MM.1S (cell line): Measurements from ENCODE around the gene SCRT2.

Source experiments
- DNase-seq: peaks from one replicate; pipeline ENCODE4 v3.0.0-alpha.2; 2015
- H2AFZ ChIP-seq: fragments of 300-600 bp; sonication (generic); 2 replicates; pipeline ENCODE4 v1.6.0; 2016; ENCODE audit warnings: antibody characterized with exemption, low read length
- H3F3A ChIP-seq: fragments of 300-600 bp; sonication (generic); 2 replicates; pipeline ENCODE4 v1.6.1; 2016; ENCODE audit warnings: mild to moderate bottlenecking, antibody characterized with exemption, low read length, moderate library complexity, mixed read lengths; ENCODE audit not compliant: insufficient read depth
- H3K27ac ChIP-seq: fragments of 300-600 bp; sonication (generic); 2 replicates; pipeline ENCODE4 v1.5.1; 2016; ENCODE audit warnings: mild to moderate bottlenecking, low read length
- H3K27me3 ChIP-seq: fragments of 300-600 bp; sonication (generic); replicated peaks from 2 replicates; pipeline ENCODE4 v1.6.0; 2016; ENCODE audit warnings: low read length; ENCODE audit not compliant: insufficient read depth
- H3K36me3 ChIP-seq: fragments of 300-600 bp; sonication (generic); replicated peaks from 2 replicates; pipeline ENCODE4 v1.6.1; 2016; ENCODE audit warnings: mild to moderate bottlenecking, low read length, mixed read lengths; ENCODE audit not compliant: insufficient read depth
- H3K4me1 ChIP-seq: fragments of 300-600 bp; sonication (generic); 2 replicates; pipeline ENCODE4 v1.6.1; 2016; ENCODE audit warnings: low read length, mixed read lengths
- H3K4me2 ChIP-seq: fragments of 300-600 bp; sonication (generic); 2 replicates; pipeline ENCODE4 v1.6.0; 2016; ENCODE audit warnings: low read depth, low read length
- H3K4me3 ChIP-seq: fragments of 300-600 bp; sonication (generic); 2 replicates; pipeline ENCODE4 v1.5.1; 2016; ENCODE audit warnings: low read length, mixed read lengths
- H3K79me2 ChIP-seq: fragments of 300-600 bp; sonication (generic); 2 replicates; pipeline ENCODE4 v1.6.1; 2016; ENCODE audit warnings: mixed run types, low read length, mixed read lengths
- H3K9ac ChIP-seq: fragments of 300-600 bp; sonication (generic); 2 replicates; pipeline ENCODE4 v1.6.1; 2016; ENCODE audit warnings: low read length, mixed read lengths
- H3K9me2 ChIP-seq: fragments of 300-600 bp; sonication (generic); replicated peaks from 2 replicates; pipeline ENCODE4 v1.6.1; 2016; ENCODE audit warnings: mild to moderate bottlenecking, low read length, mixed read lengths; ENCODE audit not compliant: insufficient read depth
- H3K9me3 ChIP-seq: fragments of 300-600 bp; sonication (generic); replicated peaks from 2 replicates; pipeline ENCODE4 v1.6.1; 2016; ENCODE audit warnings: mild to moderate bottlenecking, low read length, mixed read lengths; ENCODE audit not compliant: insufficient read depth
- H4K20me1 ChIP-seq: fragments of 300-600 bp; sonication (generic); 2 replicates; pipeline ENCODE4 v1.6.1; 2016; ENCODE audit warnings: mild to moderate bottlenecking, low read length, moderate library complexity, mixed read lengths; ENCODE audit not compliant: insufficient read depth
- CTCF ChIP-seq: fragments of 300-600 bp; sonication (generic); IDR thresholded peaks from 2 replicates; pipeline ENCODE4 v1.5.1; 2016; ENCODE audit warnings: antibody characterized with exemption, low read length, mixed read lengths
- EZH2 ChIP-seq: fragments of 300-600 bp; sonication (generic); optimal IDR thresholded peaks from 2 replicates; pipeline ENCODE3; 2017; ENCODE audit warnings: low read depth, mild to moderate bottlenecking, antibody characterized with exemption, low read length, mixed read lengths
- EZH2phosphoT487 ChIP-seq: fragments of 300-600 bp; sonication (generic); IDR thresholded peaks from 2 replicates; pipeline ENCODE4 v1.6.1; 2018; ENCODE audit warnings: antibody characterized with exemption, low read length

Gene SCRT2

GRCh38 chr20:640674-641515, 34.7 kb downstream of the SCRT2 start:
- Histone ChIP-seq H3K4me1 (no peaks in the 10 kb centered on the region), H3K4me2 (no peak overlapping the region), H2AFZ (no peak overlapping the region), H3K27ac (no peak overlapping the region), H3K79me2 (no peaks in the 10 kb centered on the region), H3K9me3 (no peaks in the 10 kb centered on the region), H4K20me1 (0 out of 2 replicates have a peak, but pooled peaks cover 3% of the 10 kb centered on the region), H3K27me3 (0 out of 2 replicates have a peak, but pooled peaks cover 5% of the 10 kb centered on the region), H3K9ac (no peak overlapping the region), H3K9me2 (no peaks in the 10 kb centered on the region), H3F3A (no peaks in the 10 kb centered on the region), H3K4me3 (no peak overlapping the region), H3K36me3 (no peaks in the 10 kb centered on the region)
- DNase-seq: no peak
- TF ChIP-seq CTCF: no peak
- TF ChIP-seq EZH2: no peak
- no peak for TF ChIP-seq EZH2phosphoT487

GRCh38 chr20:638579-638978, 37.0 kb downstream of the SCRT2 start:
- no peak overlapping the region for H3K9ac ChIP-seq
- no peaks in the 10 kb centered on the region for H3K9me2 ChIP-seq
- 0 out of 2 replicates have a peak, but pooled peaks cover 5% of the 10 kb centered on the region for H3K27me3 ChIP-seq
- no peaks in the 10 kb centered on the region for H4K20me1 ChIP-seq
- no peaks in the 10 kb centered on the region for H3K79me2 ChIP-seq
- no peak overlapping the region for H3K4me2 ChIP-seq
- no peaks in the 10 kb centered on the region for H3K4me1 ChIP-seq
- H2AFZ ChIP-seq: no peak overlapping the region
- H3F3A ChIP-seq: no peaks in the 10 kb centered on the region
- no peak overlapping the region for H3K4me3 ChIP-seq
- TF ChIP-seq EZH2 (no peak), EZH2phosphoT487 (no peak), CTCF (no peak)
- no peaks in the 10 kb centered on the region for H3K36me3 ChIP-seq
- H3K27ac ChIP-seq: no peak overlapping the region
- no peak for DNase-seq
- H3K9me3 ChIP-seq: no peaks in the 10 kb centered on the region

GRCh38 chr20:637559-637958, 38.0 kb downstream of the SCRT2 start:
- Histone ChIP-seq H3F3A (no peaks in the 10 kb centered on the region), H3K4me3 (no peak overlapping the region), H3K4me1 (no peaks in the 10 kb centered on the region), H3K9ac (no peak overlapping the region), H3K9me3 (no peaks in the 10 kb centered on the region), H2AFZ (no peak overlapping the region), H3K27ac (no peak overlapping the region), H3K9me2 (no peaks in the 10 kb centered on the region), H3K27me3 (0 out of 2 replicates have a peak, but pooled peaks cover 5% of the 10 kb centered on the region), H3K36me3 (no peaks in the 10 kb centered on the region), H4K20me1 (no peaks in the 10 kb centered on the region), H3K4me2 (no peak overlapping the region), H3K79me2 (no peaks in the 10 kb centered on the region)
- TF ChIP-seq CTCF (no peak), EZH2 (no peak), EZH2phosphoT487 (no peak)
- DNase-seq: no peak
